HG02840 (cell line): ENCODE measurements around the gene CAMSAP1.

Experiments
- ATAC-seq: cut with Tn5 transposase; IDR thresholded peaks from one replicate; pipeline ENCODE4 v1.9.1; 2021; ENCODE audit warnings: mild to moderate bottlenecking, moderate library complexity, moderate number of reproducible peaks; ENCODE audit not compliant: unreplicated experiment, low FRiP score

The CAMSAP1 gene

DNA sequence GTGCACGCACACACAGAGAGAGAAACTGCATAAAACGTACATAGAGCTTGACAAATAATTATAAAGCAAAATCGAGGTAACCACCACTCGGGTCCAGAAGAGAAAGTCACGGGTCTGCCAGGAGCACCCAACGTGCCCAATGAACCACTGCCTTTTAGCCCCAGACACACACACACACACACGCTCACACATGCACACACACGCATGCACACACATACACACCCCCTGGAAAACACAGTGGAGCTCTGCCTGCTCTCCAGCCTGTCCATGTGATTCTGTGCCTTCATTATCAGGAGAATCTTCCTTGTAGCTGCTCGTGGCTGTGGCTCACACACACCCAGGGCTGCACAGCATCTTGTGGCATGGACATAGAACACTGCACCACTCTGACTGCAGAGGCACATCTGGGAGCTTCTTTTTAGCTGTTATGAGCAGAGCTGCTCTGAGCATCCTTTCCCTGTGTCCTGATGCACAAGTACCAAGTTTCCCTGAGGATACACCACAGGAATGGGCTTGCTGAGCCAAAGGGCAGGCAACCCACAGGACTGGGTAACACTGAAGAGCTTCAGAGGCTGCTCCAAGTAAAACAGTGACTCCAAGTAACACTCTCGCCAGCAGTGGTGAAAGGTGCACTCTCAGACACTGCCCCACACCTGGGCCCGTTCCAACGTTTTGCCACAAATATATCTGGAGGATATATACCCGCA, 58.9 kb downstream of the CAMSAP1 start:
- no peak for ATAC-seq

DNA sequence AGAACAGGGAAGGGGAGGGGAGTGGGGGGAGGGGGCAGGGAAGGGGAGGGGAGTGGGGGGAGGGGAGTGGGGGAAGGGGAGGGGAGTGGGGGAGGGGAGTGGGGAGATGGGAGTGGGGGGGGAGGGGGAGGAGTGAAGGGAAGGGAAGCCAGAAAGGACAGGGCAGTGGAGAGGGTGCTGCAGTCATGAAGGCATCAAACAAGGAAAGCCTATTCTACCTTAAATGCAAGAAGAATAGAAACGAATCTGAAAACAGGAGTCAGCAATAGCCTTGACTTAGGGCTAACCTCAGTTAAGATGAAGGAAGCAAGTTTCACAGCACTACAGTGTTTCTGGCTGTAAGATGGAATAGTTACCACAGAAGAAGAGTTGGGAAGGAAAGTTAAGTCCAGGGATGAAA, 59.5 kb downstream of the CAMSAP1 start:
- ATAC-seq = no peak

DNA sequence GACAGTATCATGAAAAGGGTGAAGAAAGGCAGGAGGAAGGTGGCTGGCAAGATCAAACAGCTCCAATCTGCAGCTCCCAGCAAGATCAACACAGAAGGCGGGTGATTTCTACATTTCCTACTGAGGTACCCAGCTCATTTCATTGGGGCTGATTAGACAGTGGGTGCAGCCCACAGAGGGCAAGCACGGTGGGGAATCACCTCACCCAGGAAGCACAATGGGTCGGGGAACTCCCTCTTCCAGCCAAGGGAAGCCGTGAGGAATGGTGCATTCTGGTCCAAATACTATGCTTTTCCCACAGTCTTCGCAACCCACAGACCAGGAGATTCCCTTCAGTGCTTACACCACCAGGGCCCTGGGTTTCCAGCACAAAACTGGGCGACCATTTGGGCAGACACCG, 66.8 kb downstream of the CAMSAP1 start:
- no peak for ATAC-seq

DNA sequence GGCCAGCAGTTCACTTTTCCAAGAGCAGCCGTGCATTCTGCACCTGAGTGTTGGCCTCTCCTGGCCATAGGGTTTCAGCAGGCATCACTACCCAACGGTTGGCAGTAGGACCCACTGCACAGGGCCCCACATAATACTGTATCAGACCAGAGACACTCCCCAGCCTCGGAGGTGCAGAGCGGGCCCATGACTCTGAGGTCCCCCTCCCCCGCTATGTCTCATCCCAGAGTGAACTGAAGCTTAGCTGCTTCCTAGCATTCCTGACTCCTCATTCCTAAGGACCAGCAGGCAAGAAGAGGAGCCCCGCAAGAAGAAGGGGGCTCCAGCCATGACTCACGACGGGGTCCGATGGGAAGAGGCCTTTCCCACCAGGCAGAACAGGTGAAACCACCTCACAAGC, 67.2 kb downstream of the CAMSAP1 start:
- ATAC-seq = no peak

DNA sequence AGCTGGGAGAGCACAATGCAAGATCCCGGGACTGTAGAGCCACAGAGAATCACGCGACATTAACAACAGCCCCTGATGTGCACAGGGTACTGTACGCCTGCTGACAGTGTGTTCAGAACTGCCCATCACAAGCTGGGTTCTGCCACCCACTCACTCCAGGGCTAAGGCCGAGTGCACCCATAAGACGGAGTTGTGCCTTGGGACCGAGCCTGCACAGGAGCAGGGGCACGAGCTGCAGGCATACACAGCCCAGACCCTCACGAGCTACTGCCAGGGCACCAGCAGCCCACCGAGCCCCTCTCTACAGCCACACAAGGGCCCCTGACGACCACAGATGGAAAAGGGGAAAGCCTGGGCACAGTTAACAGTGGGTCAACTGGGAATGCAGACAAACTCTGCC, 67.8 kb downstream of the CAMSAP1 start:
- no peak for ATAC-seq

DNA sequence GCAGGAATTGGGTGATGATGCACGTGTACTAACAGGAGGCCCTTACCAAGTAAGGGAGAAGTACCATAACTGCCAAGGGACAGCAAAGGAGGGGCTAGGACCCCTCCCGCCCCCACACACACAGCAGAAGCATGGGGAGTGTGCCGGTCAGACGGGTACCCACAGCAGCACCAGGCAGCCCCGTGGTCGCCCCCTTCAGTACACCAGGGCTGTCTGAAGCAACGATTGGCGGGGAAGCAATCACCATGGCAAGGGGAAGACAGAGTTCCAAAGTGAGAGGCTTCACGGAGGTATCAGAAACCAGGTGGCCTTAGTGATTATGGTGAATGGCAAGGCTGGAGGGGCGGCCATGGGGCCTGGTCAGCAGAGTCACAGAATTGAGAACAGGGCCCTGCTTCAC, 72.2 kb downstream of the CAMSAP1 start:
- ATAC-seq = no peak

DNA sequence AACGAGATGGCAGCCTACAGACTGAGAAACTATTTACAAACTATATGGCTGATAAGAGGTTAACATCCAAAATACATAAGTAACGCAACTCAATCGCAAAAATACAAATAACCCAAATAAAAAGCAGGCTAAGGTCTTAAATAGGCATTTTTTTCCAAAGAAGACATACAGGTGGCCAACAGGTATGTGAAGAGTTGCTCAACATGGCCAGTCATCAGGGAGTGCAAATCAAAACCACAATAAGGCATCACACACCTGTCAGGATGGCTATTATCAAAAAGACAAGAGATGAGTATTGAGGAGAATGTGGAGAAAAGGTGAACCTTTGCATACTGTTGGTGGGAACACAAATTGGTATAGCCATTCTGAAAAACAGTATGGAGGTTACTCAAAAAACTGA, 73.5 kb downstream of the CAMSAP1 start:
- no peak for ATAC-seq

DNA sequence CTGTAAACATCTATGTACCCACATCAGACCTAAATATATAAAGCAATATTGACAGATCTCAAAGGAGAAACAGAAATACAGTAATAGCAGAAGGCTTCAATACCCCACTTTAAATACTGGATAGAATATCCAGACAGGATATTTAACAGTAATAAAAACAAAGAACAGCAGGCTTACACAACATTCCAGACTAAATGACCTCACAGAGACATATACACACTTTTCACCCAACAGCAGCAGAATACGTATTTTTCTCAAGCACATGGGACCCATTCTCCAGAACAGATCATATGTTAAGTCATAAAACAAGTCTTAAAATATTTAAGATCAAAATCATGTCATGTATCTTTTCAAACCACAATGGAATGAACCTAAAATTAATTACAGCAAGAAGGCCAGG, 76.8 kb downstream of the CAMSAP1 start:
- no peak for ATAC-seq

DNA sequence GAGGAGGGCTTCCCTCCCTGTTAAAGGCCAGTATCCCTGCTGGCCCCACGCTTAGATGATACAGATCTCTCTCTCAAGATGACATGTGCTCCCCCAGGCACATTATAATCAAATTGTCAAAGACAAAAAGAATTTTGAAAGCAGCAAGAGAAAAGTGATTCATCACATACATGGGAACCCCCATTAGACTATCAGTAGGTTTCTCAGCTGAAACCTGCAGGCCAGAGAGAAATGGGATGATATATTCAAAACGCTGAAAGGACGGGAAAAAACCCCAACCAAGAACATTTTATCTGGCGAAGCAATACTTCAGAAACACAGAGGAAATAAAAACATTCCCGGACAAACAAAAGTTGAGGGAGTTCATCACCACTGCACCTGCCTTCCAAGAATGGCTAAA, 78.7 kb downstream of the CAMSAP1 start:
- no peak for ATAC-seq

DNA sequence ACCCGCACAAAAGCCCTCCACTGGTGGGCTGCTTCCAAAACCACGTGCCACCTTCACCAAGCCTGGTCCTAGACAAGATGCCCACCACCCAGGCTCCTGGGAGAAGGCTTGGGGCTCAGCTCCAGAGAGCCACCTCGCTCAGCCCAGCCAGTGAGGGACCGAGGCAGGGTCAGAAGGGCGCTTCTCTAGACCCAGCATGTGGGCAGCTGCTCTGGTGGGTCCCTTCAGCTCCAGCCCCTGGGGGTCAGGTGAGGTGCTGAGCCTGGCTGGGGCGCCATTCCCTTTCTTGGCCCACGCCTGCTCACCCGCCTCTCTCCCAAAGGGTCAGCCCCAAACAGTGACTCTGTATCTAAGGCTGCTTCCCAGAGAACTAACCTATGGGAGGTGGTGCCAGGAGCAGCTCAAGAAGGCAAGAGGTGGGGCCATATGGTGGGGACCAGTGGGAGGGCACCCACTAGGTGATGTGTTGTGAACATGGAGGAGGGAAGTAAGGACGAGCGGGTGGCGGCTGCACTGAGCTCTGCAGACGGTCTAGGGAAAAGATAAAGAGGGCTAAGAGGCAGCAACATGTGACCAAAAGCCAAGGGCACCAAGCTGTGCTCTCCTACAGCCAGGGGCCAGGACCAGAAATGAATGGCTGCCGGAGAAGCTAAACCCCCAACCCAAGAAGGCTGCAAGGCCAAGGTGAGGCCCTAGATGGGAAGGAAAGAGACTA, 79.3 kb downstream of the CAMSAP1 start:
- ATAC-seq = no peak

DNA sequence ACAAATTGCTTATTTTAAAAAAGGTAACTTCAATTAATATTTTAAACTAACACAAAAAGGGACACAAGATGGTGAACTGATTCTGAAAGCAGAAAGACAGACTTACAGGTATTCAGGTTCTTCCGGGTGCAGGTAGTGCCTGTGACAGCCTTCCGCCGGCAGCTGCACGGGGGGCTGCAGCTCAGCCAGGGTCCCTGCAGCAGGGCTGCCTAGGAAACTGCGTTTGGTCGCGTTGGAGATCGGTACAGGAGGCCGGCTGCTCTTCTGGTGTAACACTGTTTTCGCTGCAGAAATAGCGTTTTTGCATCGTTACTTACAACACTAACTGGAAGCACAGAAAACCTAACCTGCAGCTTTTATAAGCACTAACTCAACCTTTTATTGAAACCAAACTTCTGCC, 80.0 kb downstream of the CAMSAP1 start:
- no peak for ATAC-seq

DNA sequence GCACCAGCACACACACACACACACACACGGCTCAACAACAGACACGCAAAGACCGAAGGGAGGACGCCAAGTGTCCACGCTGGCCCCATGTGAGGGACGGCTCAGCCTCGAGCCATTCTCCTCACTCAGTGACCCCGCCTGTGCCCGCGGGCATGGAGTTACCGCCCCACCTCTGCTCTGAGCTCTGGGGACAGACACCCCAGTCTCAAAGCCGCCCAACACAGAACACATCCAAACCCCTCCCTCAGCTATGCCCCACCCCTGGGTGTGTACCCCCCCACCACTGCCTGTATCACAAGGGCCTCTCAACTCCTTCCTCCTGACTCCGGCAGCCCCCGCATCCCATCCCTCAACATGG, 81.2 kb downstream of the CAMSAP1 start:
- no peak for ATAC-seq

DNA sequence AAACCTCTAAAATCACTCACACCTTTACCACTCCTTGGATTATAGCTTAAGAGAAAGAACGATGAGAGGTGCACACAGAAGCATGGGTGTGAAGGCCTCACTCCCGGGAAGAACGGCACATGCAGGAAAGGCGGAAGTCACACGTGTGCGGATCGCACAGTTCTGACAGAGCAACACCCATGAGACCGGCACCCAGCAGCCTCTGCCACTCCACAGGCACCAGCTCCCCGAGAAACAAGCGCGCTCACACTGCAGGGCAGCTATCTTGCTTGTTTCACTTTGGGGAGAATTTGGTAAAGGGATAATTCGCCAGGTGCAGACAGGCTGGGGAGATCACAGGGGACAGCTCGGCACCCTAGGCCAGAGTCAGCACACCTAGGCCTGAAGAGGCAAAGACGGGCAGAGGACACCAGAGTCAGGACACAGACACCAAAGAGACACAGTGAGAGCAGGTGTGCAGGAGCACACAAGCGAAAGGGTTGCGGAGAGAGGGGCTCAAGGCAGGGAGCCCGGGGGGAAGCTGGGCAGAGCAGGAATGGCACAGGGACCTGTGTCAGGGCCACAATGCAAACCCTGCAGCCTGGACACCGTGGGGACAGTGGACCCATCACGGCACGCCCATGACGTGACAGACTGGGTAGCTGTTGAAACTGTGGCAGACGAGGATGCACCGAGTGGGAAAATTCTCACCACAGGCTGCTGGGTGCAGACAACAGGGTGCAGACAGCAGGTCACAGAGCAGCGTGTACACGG, 81.7 kb downstream of the CAMSAP1 start:
- ATAC-seq = no peak

DNA sequence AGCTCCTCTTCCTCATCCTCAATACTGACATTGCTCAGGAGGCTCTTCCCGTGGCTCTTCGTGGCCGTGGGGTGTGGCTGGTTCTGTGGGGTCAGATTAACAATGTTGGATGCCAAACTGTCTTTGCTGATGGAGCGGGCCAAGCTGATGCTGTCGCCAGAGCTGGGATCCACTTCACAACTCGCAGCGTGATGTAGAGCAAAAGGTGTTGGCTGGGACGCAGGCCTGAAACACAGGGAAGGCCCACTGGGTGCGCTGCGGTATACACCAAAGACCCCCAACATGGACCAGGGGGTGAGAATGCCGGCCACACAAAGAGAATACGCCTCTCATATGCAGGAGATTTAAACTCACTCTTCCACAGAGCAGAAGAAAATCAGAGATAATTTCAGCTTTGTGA, 84.3 kb downstream of the CAMSAP1 start:
- no peak for ATAC-seq

DNA sequence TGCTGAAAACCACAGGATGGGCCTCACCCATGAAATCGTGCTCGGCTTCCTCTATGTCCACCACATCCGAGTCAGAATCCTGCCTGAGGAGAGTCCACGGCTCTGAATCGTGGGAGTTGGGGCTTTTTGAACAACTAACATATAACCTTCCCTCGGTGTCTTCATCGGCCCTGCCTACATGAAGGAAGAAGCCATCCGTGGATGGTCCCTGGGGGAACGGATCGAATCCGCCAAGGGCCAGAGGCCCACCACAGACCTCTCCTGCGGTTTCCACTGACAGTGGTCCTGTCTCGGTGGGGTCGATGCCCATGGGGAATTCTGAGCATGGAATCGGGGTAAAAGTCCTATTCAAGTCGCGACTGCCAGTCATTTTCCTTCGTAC, 85.0 kb downstream of the CAMSAP1 start:
- ATAC-seq = no peak

DNA sequence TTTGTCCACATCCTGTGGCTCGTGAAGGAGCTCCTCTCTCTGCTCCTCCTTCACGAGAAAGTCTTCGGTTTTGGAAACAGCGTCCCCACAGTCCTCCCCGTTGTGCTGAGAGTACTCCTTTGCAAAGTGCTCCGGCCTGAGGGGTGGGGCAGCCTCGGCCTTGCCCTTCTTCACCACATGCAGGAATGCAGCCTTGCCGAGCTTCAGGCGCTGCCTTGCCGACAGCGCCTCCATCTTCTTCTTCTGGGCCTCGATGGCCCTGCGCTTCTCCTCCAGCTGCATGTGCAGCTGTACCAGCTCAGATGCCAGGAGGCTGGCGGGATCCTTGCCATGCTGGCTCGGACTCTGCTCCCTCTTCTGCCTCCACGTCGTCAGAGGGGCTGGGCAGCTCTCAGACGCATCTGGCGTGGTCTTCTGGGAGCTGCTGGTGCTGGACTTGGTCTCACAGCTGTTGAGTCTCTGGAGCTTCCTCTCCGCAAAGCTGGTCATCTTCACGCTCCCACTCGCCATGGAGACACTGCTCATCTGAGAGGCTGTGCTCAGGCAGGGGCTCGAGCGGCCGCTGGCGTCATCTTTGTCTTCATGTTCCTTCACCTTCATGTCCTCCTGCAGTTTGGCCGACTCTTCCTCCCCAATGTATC, 85.5 kb downstream of the CAMSAP1 start:
- ATAC-seq = no peak

DNA sequence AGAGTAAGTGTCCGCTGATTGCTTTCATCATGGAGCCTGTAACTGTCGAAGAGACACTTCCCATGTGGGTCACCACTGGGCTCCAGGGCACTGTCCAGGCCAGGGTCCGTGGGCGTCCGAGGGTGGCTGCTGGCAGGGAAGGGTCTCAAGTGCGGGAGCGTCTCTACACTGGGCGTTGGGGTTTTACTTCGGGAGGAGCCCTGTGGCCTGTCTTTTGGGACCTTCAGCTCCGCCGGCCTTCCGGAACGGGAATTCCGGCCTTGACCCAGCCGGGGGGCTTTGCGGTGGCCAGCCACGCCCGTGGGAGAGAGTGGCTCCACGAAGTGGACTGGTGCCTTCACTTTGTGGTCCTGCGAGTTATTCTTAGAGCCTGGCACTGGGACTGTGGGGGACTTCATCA, 86.2 kb downstream of the CAMSAP1 start:
- ATAC-seq = no peak

DNA sequence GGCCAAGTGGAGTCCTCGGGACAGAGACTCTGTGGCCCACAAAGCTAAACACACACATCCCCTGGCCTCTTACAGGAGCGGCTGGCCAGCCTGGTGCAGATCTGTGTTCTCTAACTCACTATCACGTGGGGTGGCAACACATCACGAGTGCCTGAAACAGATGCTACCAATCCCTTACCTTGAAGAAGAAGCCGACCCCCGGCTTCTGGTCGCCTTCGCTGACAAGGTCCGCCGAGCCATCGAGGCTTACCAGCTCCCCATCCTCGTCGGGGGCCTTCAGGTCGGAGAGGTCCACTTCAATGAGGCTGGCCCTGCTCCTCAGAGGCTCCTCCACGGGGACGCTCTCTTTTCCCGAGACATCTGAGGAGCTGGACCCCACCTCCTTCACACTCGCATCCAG, 86.7 kb downstream of the CAMSAP1 start:
- no peak for ATAC-seq

DNA sequence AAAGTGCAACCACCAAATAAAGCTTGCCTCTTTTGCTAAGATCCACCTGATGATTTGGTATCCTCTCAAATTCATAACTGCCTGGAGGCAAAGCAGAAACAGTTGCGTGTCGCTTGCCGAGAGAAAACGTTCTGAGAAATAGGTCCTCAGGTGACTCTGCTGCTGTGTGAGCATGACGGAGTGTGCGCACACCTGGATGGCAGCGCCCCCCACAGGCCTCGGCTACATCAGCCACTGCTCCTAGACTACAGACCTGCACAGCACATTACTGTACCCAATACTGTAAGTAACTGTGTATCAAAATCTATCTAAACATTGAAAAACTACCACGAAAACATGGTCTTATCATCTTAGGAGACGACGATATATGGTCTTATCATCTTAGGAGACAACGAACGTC, 87.4 kb downstream of the CAMSAP1 start:
- ATAC-seq = no peak

DNA sequence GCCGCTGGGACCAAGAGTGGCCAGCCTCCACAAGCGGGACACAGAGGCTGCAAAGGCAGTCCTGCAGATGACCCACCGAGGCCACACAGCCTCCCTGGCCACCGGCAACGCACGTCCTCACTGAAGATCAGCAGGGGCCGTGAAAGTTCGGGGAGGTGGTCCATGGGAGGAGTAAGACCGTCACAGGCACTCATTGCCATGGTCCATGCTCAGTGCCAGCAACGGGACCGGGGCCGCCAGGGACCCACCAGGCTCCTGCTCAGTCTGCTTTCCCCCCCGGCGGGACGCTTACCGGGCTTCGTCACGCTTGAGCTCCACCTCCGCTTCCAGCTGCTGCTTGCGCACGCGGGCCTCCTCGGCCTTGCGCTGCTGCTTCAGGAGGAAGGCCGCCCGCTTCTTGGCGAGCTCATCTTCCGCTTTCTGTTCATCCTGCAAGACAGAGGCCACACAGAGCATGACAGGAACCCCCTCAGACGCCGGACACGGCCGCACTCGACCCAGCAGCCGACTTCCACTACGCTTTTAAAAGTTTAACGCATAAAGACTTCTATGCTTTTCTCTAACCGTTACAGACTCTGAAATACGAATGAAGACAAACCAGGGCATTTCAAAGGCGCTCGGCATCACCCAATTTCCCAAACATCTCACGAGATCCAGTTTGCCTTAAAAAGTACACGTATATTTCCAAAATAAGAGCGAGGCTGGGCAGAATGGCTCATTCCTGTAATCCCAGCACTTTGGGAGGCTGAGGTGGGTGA, 88.4 kb downstream of the CAMSAP1 start:
- ATAC-seq = no peak
